Cardiac muscle cell (in vitro differentiated cells and primary cell): ENCODE data around the gene CATSPERZ. TPM values are rescaled to one million over a fixed set of nuclear protein-coding genes. Genes with fewer than 3 reads are reported as not detected.

Source experiments
- DNase-seq, 2 donors: peaks; one replicate each; pipeline versions ENCODE4 v3.0.0 to v3.0.0-alpha.2; 2010 to 2017; ENCODE audit warnings: low read depth in 1 of 2, low spot score in 1 of 2
- H3K27ac ChIP-seq: fragments of 200-600 bp; sonication (generic); 2 replicates; pipeline ENCODE4 v1.5.1; 2016
- H3K27me3 ChIP-seq: fragments of 200-600 bp; sonication (generic); 2 replicates; pipeline ENCODE4 v1.6.0; 2016; ENCODE audit warnings: control low read depth
- H3K36me3 ChIP-seq: fragments of 200-600 bp; sonication (generic); 2 replicates; pipeline ENCODE4 v1.5.1; 2016; ENCODE audit warnings: control low read depth
- H3K4me1 ChIP-seq: fragments of 200-600 bp; sonication (generic); 2 replicates; pipeline ENCODE4 v1.8.1; 2017; ENCODE audit warnings: low read depth, mild to moderate bottlenecking, mixed run types
- H3K4me3 ChIP-seq: fragments of 200-600 bp; sonication (generic); 2 replicates; pipeline ENCODE4 v1.5.1; 2016; ENCODE audit warnings: mild to moderate bottlenecking
- H3K9me3 ChIP-seq: fragments of 200-600 bp; sonication (generic); 2 replicates; pipeline ENCODE4 v1.5.1; 2017; ENCODE audit warnings: low read depth, mild to moderate bottlenecking, control low read depth
- CTCF ChIP-seq: IDR thresholded peaks from 2 replicates; pipeline ENCODE4 v1.5.1; 2012; ENCODE audit warnings: low read depth, mild to moderate bottlenecking, low read length
- polyA plus RNA-seq: library from polyadenylated mRNA; unstranded; fragments of >200 nt; fragmentation: Nextera tagmentation; extraction: Ambion mirVana; gene quantifications from 2 replicates; pipeline ENCODE4 v1.2.1, GENCODE V29; 2016
- total RNA-seq: library from RNA; depleted of rRNA; stranded (reverse); fragments of >200 nt; gene quantifications from 2 replicates; pipeline ENCODE4 v1.2.3, GENCODE V29; 2016

Gene CATSPERZ
- total and polyA plus RNA-seq, 2 experiments from 2014 or later, result 0.56 TPM; not detected in 1

GRCh38 chr11:64289002-64289564, 11.1 kb upstream of the CATSPERZ start:
- no peak overlapping the region for H3K27ac ChIP-seq
- DNase-seq, result no peak
- no peaks in the 10 kb centered on the region for H3K4me1 ChIP-seq
- H3K9me3 ChIP-seq, result no peaks in the 10 kb centered on the region
- no peak overlapping the region for H3K4me3 ChIP-seq
- H3K27me3 ChIP-seq, result peaks cover 51% of the 10 kb centered on the region
- no peaks in the 10 kb centered on the region for H3K36me3 ChIP-seq
- no peak for TF ChIP-seq CTCF

DNA sequence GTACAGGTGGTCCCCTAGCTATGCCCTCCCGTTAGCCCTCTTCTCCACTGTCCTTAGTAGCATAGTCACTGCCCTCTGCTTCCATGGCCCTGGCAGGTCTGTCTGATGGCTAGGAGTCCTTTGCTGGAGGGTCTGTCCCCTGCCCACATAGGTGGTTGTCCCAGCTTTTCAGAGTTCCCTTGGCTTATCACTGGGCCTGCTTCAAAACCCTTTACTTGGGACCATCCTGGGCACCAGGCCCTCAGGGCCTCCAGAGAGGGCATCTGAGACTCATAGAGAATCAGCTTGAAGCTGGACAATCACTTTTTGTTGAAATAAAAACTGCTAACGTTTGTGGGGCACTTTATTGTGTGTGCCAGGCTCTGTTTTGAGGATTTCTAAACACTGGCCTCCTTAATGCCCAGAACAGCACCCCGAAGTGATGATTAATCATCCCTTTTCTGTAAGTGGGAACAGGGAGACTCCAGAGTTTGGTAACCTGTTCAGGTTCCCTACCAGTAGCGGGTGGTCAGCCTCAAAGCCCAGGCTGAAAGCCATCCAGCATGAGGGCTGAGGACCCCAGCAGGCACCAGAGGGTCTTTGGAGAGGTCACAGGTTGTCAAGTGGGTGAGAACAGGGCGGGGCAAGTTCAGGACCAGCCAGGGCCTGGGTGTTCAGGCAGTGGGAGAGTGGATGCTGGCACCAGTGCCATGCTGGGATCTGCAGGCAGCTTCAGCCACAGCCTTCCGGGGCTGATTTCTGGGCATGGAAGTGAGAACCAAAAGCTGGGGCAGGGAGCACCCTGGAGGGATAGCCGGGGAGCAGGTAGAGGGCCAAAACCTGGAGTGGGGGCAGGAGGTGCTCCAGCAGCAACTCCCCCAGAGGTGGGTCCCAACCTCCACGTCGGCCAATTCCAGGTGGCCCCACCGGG, 9.6 kb upstream of the CATSPERZ start:
- no peaks in the 10 kb centered on the region for H3K9me3 ChIP-seq
- no peaks in the 10 kb centered on the region for H3K4me1 ChIP-seq
- H3K27ac ChIP-seq, result no peak overlapping the region
- peaks cover 66% of the 10 kb centered on the region for H3K27me3 ChIP-seq
- no peak for TF ChIP-seq CTCF
- DNase-seq, result no peak
- H3K4me3 ChIP-seq, result no peak overlapping the region
- H3K36me3 ChIP-seq, result no peaks in the 10 kb centered on the region

DNA sequence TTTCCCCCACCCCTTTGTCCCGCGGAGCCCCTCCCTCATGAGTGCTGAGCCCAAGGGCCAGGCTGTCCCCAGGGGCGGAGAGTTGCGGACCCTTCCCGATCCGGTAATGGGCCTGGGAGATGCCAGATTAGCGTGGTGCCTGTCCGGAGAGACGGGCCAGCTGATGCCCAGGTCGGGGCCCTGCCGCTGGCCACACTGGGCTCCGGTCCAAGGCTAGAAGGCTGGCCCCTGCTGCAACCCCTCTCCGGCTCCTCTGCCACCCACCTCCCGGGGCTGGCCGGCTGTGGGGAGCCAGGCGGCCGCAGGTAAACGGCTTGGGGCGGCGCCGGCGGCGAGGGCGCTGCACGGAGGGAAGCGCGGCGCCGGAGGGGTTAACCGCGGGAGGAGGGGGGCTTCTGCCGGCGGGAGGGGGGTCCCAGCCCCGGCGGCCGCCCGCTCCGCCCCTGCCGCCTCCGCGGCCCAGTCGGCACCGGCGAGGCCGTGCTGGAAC, 8.9 kb upstream of the CATSPERZ start, which contains the start of gene KCNK4:
Gene KCNK4 (plus strand): TSS at position 41 of the 490 bp plus-strand sequence. CDS start 1,717 bp downstream, outside the sequence.
- peaks cover 73% of the 10 kb centered on the region for H3K27me3 ChIP-seq
- no peaks in the 10 kb centered on the region for H3K36me3 ChIP-seq
- H3K9me3 ChIP-seq, result no peaks in the 10 kb centered on the region
- no peak within 1 kb of the TSS for H3K27ac ChIP-seq
- DNase-seq, result no peak
- H3K4me1 ChIP-seq, result no peaks in the 10 kb centered on the region
- peak within 1 kb of the TSS; percentile 18 for H3K4me3 ChIP-seq
- TF ChIP-seq CTCF, result no peak

- H3K27me3 ChIP-seq, result peaks cover 79% of the 10 kb centered on the region
- no peaks in the 10 kb centered on the region for H3K9me3 ChIP-seq
- no peak for DNase-seq
- no peaks in the 10 kb centered on the region for H3K36me3 ChIP-seq
- H3K4me3 ChIP-seq, result peak overlapping the region; percentile 18
- no peak overlapping the region for H3K27ac ChIP-seq
- H3K4me1 ChIP-seq, result no peaks in the 10 kb centered on the region
- TF ChIP-seq CTCF, result no peak
These were observed 8.3 kb upstream of the CATSPERZ start for GRCh38 chr11:64291752-64292459.

- Histone ChIP-seq H3K27ac (no peak overlapping the region), H3K4me1 (no peaks in the 10 kb centered on the region), H3K4me3 (peak overlapping the region; percentile 18), H3K9me3 (no peaks in the 10 kb centered on the region), H3K27me3 (peaks cover 86% of the 10 kb centered on the region), H3K36me3 (no peaks in the 10 kb centered on the region)
- no peak for DNase-seq
- TF ChIP-seq CTCF, result no peak
These were observed 7.5 kb upstream of the CATSPERZ start for GRCh38 chr11:64292460-64293254.
